ENCODE data around the gene DRD2.

DRD2 gene

DNA sequence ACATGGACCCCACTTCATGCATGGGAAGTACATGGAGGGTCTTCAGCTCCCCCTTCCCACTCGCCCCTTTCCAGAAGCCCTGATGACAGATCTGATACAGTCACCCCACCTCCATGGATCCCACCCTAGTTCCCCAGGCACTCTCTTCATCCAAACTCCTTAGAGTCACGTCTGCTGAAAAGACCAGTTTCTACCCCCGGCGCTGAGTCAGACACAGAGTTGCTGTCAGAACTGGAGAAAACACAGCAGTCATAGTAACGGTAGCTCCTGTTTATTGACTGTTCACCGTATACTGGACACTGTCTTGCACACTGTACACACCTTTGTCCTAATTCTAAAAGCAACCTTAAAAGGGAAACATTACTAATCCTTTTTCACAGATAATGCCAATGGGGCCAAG lies 29.1 kb downstream of the DRD2 start:
- no peak for DNase-seq (ENCODE audit: low read depth in 2 of 2)

DNA sequence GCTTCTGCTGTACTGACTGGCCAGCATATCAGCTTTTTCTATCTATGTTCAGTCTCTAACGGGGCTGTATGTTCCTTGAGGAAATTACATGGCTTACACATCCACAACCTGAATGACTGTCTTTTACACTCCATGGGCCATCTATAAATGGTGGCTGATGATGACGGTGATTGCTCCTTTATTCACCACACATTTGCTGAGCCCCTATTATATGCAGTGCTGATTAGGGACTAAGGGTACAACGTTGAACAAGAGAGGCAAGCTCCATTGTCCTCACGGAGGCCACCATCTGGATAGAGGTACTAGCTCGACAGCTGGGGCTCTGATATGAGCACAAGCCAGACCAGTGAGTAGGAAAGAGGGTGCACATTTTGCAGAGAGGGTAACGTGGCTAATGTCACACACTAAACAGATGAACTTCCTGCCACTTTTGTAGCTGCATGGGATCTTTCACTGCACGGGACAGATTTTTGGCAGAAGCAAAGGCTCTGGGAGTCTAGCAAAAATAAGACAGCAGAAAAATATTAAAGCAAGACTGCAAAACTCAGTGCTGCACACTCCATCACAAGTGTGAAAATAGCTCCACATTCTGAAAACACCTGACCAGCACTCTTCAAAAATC lies 30.6 kb downstream of the DRD2 start:
- DNase-seq (ENCODE audit: low read depth in 2 of 2): no peak

DNA sequence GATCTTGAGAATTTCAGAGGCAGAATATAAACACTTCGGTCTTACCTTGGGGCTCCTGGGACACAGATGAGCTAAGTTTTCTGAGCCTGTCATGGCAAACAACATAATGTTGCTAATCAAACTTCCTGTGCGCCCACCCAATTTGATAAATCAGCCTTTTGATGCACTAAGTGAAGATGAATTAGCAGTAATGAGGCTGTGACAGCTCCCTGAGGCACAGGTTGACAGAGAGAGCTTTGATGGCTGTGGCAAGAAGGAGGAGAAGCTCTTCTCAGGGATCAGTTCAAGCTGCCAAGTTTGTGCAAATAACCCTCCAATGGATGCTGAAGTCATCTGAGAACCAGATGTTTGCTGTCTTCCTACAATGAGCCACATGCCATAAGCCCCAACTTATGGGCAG lies 34.4 kb downstream of the DRD2 start:
- no peak for DNase-seq (ENCODE audit: low read depth in 2 of 2)

DNA sequence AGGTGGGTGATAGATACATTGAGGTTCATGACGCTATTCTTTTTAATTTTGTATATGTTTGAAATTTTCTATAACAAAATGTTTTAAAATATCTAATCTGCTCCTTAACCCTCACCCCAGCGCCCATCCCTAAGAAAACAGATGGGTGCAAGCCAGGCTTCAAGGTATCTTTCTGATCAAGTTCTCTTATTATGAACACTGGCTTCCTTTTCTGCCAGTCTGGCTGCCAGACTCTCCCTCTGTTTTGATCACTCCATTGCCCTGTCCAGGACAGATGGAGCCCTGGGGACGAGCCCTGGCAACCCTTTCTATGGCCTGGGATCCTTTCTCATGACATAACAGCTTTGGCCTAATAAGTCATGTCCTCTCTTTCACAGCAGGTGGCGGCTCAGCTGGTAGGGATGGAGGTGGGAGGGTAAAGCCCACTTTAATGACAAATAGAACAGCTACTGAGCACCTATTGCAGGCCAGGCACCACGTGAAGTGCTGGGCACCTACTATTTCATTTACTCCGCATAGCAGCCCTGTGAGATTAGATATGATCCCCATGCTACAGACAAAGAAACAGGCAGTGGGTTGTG lies 38.4 kb downstream of the DRD2 start:
- no peak for DNase-seq (ENCODE audit: low read depth in 2 of 2)

DNA sequence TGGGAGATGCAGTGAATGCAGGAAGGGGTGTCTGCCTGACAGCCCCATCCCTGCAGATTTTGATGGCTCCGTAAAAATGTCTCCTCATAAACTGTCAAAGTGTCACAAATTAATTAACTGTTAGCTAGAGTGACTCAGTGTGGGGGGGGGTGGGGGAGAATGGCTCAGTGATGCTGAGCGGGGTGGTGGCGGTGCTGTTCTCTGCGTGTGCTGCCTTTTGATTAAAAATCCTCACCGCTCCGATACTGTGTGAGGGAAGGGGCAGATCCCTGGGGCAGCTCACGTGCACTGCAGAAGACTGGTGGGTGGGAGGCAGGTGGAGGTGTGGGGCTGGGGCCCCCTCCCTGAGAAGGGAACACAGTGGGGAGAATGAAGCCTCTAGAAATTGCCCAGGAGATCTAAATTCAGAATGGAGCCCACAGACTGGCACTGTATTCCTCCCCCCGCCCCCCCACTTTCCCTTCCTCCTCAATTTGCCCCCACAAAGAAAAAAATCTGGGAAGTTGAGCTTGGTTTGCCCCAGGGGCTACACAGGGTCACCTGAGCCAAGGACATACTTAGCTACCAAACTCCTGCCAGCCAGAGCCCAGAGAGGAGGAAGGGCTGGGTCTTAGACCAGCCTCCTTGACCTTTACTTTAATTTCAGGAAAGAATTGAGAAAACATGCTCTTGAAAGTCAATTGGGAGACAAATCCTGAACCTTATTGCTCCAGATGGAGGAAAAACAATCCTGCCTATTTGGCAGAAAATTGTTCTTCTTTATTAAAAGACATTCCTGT lies 39.8 kb downstream of the DRD2 start:
- DNase-seq (ENCODE audit: low read depth in 2 of 2): no peak

DNA sequence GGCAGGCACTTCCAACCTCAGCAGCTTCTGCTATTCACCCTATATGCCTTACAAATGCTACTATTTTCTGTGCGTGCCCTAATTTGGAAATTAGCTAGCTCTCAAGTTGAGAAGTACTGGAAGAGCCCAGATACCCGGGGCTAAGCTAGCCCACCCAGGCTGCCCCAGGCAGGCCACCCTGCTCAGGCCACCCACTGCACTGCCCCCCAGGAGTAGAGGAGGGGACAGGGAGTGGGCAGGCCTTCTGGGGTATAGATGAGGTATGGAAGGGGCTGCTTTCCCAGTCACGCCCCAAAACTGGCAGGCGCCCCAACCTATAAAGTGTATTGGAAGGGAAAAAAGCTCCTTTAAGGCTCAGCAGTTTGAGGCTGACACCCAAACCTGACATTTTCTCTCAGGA lies 43.5 kb downstream of the DRD2 start:
- no peak for DNase-seq (ENCODE audit: low read depth in 2 of 2)

DNA sequence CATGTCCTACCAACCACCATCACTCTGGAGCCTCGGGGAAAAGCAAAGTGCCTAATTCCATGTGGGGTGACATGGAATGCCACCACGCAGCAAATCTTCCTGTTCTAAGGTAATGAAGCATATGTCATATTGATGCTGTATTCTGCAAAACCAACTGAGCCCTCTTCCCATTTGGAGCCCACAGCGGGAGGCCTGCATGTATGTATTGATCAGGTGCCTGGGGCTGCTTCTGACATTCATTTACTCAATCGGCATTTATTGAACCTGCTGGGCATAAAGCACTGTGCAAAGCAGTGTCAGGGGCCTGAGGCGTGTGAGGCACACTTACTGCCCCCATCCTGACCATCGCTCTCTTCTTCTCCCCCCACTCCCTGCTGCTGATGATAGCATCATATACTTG lies 48.5 kb downstream of the DRD2 start:
- DNase-seq (ENCODE audit: low read depth in 2 of 2): no peak

DNA sequence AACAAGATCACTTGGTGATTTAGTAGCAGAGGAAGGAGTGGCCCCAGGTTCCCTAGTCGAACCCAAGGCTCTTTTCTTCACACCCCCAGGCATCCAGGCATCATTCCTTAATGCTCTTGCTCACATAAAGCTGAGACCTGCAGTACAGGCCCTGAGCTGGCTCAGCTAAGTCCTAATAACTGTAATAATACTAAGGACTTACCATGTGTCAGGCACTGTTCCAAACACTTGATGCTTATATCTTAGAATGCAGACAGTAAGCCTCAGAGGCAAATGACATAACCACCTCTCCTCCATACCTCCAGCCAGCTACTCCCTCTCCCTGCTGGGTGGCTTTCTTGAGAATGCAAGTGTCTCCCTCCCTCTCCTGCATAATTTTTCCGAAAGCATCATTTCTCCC lies 54.4 kb downstream of the DRD2 start:
- no peak for DNase-seq (ENCODE audit: low read depth in 2 of 2)

DNA sequence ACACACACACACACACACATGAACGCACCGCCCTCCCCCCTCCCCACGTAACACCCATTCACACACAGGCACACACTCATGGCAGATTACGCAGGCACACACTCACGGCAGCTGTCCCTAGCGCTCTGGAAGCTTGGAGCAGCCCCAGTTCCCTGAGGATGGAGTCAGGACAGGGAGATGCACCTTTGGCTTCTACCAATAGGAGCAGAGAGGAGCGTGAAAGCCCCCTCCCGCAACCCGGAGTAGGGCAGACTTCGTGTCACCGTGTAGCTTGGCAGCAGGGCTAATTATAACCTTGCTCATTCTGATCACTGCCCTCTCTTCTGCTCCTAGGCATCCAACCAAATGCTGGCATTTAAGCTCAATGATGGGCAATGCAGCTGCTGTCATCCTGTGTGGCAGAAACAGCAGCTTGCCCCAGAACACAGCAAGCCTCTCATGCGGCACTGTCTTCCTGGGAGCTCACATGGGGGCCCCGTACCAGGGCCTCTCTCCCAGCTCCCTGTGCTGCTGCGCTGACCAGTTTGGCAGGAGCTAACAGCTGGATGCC lies 55.7 kb downstream of the DRD2 start:
- DNase-seq (ENCODE audit: low read depth in 2 of 2): no peak

DNA sequence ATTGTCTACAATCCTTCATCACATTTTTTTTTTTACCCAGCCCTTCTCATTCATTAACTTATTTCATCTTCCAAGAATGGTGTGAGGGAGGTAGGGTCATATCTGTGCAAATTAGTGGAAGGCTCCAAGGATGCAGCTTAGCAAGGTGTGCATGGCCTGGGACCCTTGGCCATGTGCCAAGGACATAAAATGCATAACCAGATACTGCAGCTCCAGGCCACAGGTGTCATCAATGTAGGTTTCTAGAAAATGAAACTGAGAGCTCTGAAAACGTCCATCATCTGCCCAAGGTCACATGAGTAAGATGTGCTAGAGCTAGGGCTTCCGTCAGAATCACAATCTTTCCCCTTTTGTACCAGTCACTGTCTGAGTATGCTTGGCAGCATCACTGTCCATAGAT lies 57.8 kb downstream of the DRD2 start:
- DNase-seq (ENCODE audit: low read depth in 2 of 2): no peak

DNA sequence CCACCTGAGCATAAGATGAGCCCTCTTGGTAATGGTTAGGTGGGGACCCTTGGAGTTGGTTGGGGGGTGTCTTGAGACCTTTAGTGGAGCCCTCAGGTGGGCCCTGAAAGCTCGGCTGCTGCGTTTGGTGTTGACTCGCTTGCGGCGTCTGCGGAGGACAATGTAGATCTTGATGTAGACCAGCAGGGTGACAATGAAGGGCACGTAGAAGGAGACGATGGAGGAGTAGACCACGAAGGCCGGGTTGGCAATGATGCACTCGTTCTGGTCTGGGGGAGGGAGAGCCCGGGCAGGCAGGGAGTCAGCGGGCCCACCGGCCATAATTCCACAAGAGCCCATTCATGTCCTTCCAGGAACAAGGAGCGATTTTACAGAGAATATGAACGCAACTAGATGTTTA lies 59.9 kb downstream of the DRD2 start:
- no peak for DNase-seq (ENCODE audit: low read depth in 2 of 2)

DNA sequence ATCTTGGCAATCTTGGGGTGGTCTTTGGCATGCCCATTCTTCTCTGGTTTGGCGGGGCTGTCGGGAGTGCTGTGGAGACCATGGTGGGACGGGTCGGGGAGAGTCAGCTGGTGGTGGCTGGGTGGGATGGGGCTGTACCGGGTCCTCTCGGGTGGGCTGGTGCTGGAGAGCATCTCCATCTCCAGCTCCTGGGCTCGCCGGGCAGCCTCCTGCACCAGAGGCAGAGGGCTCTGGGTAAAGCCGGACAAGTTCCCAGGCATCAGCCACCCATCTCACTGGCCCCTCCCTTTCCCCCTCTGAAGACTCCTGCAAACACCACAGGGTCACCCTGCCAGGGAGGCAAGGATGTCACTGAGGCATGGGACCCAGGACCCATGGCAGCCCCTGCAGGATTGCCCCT lies 62.5 kb downstream of the DRD2 start:
- no peak for DNase-seq (ENCODE audit: low read depth in 2 of 2)

DNA sequence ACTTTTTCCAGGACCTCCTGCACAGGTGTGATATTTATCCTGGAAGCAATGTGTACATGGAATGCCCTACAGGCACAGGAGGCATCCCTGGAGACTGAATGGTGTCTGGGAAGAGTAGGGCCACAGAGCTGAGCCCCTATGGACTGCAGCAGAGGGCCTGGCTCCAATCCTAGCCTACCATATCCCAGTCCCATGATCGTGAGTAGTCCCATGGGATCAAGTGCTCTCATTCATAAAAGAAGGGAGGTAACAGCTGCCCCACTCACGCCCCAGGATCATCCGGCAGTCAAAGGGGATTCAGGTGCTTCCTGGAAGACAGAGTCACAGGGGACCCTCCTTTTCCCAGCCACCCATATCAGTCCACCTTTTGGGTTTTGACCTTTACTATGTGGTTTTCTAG lies 63.7 kb downstream of the DRD2 start:
- no peak for DNase-seq (ENCODE audit: low read depth in 2 of 2)

DNA sequence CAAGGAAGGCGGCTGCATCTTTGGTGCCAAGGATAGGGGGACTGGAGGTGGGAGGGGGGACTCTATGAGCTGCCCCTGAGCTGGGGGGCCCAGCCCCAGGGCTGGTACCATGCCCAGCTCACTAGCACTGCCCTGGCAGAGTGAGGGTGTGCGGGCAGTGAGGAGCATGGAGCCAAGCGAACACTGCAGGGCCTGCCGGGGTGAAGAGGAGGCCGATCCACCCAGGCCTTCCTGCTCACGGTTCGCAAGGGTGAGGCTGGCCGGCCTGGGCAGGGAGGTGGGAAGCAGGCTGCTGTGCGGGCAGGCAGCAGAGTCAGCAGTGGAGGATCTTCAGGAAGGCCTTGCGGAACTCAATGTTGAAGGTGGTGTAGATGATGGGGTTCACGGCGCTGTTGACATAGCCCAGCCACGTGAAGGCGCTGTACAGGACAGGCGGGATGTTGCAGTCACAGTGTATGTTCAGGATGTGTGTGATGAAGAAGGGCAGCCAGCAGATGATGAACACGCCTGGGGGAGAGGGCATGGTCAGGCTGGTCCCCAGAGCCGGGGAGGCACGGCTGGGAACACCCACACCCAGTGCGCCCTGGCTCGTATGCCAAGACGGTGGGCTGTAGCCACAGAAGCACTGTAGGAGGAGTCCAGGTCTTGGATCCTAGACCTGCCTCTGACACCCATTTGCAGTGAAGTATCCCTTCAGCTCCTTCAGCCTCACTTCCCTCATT lies 64.6 kb downstream of the DRD2 start:
- DNase-seq (ENCODE audit: low read depth in 2 of 2): no peak

DNA sequence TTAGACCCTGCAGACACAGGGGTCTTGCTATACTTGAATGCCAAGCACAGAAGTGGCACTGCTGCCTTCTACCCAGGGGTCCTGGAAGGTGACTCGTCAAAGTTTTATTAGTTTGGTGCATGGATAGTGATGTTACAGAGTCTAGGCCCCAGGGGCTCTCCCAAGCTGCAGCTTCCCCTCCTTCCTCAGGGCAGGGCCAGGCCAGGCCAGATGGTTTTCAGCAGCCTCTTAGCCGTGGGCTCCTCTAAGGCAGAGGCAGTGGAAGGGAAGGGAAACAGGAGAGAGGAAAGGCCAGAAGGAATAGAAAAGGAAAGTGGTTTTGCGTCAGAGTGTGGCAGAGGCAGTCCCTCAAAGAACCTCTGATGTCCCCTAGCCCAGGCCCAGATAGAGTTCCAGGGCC lies 65.7 kb downstream of the DRD2 start:
- no peak for DNase-seq (ENCODE audit: low read depth in 2 of 2)

DNA sequence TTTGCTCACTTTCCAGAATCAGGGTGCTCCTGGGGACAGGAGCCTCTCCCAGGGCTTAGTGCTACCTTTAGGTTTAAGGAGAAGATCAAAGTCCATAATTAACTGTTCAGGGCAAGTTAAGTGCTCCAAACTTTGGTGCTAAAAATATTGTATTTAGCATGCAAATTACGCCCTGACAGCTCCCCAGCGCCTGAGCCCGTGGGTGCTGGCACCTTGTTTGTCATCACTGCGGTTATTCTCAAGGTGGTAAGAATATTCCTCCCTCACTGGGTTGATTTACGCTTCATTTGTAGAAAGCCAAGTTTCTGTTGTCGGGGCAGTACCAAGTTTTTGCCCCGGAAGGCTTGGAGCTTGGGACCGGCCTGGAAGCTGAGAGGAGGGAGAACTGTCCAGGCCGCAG lies 66.3 kb downstream of the DRD2 start:
- DNase-seq (ENCODE audit: low read depth in 2 of 2): no peak

DNA sequence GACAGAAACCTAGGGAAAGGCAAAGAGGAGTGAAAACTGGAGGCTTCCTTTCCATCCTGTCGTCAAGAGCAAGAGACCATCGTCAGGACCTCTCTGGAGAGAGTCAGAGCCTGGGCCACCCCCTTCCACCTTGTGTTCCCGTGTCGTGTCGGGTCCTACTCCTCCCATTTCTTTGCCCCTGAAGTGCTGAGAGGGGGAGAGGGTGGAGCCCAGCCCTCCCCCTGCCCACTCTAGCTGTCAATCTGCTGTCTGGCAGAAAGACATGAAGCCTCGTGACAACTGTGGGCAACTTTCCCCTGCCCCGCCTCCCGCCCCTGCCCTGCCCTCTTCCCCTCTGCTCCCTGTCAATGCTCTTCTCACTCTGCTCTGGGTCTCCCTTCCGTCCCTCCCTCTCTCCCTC lies 67.0 kb downstream of the DRD2 start:
- no peak for DNase-seq (ENCODE audit: low read depth in 2 of 2)

DNA sequence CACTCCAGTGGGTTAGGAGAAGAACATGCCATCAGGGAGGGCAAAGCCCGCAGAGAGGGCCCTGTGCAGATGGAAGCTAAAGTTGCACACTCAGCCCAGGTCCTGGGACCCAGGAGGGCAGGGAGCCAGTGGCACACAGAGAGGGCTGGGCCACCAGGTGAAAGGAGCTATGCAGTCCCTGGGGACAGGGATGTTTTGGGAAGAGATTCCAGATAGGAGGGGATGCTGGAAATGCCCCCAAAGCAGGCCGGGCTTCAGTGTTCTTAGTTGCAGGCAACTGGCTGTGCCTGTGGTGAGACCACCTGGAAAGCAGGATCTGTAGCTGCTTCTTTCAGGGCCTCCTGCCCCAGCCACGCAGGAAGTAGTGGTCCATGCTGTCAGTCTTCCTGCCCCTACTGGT lies 68.0 kb downstream of the DRD2 start:
- DNase-seq (ENCODE audit: low read depth in 2 of 2): no peak

DNA sequence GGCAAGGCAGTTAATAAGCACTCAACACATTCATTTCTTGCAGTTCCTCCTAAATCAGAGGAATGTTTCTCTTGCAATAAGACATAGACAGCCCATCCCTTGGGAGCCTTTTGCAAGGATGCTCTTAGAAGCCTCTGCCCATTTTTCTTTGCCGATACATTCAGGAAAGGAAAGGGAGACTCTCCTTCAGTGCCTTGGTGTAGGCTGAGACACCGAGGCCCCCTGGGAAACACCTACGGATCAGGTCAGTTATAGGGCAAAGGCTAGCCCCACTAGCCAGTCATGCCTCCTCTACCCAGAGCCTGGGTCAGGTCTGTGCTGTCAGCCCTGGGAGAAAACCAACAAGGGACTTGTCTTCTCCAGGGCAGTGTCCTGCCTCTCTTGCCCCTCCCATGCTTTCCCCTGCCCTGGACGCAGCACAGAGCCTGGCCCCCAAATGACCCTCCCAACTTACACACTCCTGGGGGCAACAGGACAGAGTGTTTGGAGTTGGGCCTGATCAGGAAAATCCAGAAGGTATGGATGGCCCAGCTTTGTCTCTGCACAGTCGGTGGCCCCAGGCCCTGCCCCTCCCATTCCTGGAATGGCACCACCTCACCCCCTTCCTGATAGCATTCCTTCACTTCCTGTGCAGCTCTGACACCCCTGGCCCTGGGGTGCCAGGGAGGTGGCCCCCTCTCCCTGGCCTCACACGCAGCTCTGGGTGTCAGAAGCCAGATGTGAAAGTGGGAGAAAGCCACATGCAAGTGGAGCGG lies 69.3 kb downstream of the DRD2 start:
- no peak for DNase-seq (ENCODE audit: low read depth in 2 of 2)

DNA sequence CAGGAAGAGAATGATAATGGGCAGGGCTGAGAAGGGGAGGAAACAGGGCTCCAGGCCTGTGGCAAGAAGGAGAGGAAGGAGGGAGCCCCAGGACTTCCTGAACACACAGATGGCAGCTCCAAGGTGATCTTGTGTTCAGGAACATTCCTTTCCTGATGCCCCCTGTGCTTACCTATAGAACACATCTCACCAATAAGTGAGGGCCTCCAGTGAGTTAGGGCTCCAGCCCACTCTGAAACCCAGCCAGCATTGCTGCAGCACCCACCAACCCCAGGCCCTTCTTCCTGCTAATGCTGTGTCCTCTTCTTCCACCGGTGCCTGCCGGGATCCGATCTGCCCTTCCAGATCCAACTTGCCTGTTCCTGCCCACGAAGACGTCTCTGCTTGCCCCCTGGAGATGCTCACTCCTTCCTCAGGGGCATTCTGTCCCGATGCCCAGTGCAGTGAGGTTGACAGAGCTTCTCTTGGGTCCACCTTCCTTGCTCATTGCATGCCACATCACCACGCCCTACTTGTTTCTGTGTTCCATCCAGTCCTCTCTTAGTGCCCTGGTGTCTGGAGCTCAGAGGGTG lies 70.3 kb downstream of the DRD2 start:
- DNase-seq (ENCODE audit: low read depth in 2 of 2): no peak

DNA sequence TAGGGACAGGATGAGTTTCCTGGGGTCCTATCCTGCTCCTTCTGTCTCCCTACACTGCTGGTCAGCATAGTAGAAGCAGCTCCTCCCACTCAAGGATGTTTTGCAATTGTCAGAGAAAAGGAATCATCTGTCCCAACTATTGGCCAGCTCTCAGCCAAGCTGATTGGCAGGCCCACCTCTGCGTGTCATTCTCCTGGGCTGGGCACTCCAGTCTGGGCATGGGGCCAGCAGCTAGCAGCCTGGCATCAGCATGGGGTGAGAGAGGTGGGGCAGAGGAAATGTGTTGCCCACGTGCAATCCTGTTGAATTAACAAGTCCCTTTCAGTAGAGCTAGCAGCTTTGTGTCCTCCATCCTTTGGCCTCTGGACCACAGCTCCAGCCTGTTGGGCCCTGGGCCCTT lies 73.5 kb downstream of the DRD2 start:
- no peak for DNase-seq (ENCODE audit: low read depth in 2 of 2)

Measured in stimulated activated CD4-positive, alpha-beta T cell treated with anti-CD3 and anti-CD28 coated beads, Interleukin-15, amount 100 ng/mL, for 48 hours (primary cell).